T follicular helper cell (primary cell): ENCODE measurements around the gene CASP9.

Source experiments
- DNase-seq: peaks from one replicate; pipeline ENCODE4 v3.0.0-alpha.2; 2020; ENCODE audit warnings: low read depth

The CASP9 gene

GRCh38 chr1:15445390-15446122 lies 78.5 kb downstream of the CASP9 start:
- DNase-seq, result no peak

DNA sequence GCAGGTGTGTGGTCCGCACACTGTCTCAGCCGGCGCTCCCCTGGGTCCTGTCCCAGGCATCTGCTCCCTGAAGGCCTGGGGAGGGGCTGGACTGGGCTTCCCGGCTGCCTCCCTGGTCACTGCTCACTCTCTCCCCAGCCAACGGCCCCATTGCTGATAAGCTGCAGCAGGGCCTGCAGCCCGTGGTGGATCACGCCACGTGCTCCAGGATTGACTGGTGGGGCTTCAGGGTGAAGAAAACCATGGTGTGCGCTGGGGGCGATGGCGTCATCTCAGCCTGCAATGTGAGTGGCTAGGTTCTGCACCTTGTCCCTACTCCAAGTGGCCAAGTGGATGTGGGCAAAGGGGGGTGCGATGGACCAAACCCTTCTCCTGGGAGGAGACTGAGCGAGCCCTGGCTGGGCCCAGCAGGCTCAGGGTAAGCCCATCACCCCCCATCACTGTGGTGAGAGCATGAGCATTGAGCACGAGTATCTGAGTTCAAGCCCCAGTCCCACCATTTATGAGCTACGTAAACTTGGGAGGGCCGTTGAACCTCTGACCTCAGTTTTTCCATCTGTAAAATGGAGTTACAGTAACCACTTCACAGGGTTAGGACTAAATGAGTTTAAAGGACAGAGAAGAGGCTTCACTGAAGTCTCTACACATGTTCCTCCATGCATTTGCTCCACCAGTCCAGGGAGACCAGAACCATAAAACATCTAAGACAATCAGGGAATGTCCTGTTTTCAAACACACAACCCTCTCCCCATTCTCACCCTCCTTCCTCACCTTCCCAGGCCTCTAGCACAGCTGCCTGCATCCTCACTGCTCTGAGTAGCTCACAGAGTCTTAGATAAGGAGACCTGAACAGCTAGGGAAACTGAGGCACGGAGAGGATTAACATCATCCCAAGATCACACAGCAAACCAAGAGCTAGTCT lies 79.3 kb downstream of the CASP9 start:
- no peak for DNase-seq

- DNase-seq, result no peak
Measured at GRCh38 chr1:15443281-15443680, 80.7 kb downstream of the CASP9 start.

GRCh38 chr1:15442759-15443158 lies 81.3 kb downstream of the CASP9 start:
- no peak for DNase-seq

GRCh38 chr1:15442119-15442518 lies 81.9 kb downstream of the CASP9 start:
- DNase-seq, result no peak
